K562 (cell line): ENCODE measurements around the gene FN3K.

Experiments used
- ARHGAP35 ChIP-seq: fragments of 450-650 bp; IDR thresholded peaks from 2 replicates; pipeline ENCODE4 v1.6.1; 2018; ENCODE audit not compliant: partially characterized antibody
- CHD2 ChIP-seq: IDR thresholded peaks from 2 replicates; pipeline ENCODE4 v1.6.1; 2011; ENCODE audit warnings: low read depth, low read length
- FOS ChIP-seq: IDR thresholded peaks from 3 replicates; pipeline ENCODE4 v1.6.1; 2011; ENCODE audit not compliant: insufficient read length; ENCODE audit errors: extremely low read depth
- HDAC8 ChIP-seq: fragments of 450-650 bp; IDR thresholded peaks from 2 replicates; pipeline ENCODE4 v1.6.1; 2016; ENCODE audit warnings: mild to moderate bottlenecking, missing genetic modification characterization, moderate library complexity, missing compliant biosample characterization
- RAD21 ChIP-seq, 2 experiments: fragments of 250-450 bp in 1 of 2; fragments of 450-650 bp in 1 of 2; sonication (Bioruptor Pico) in 1 of 2; formaldehyde crosslinking in 1 of 2; IDR thresholded peaks in 1 of 2; conservative IDR thresholded peaks in 1 of 2; 2 replicates each; pipeline versions ENCODE4 v1.4.0 to v1.8.0; 2020 to 2022; ENCODE audit warnings: mild to moderate bottlenecking in 2 of 2, moderate library complexity in 1 of 2
- SMAD1 ChIP-seq: fragments of 150-350 bp; IDR thresholded peaks from 2 replicates; pipeline ENCODE4 v1.6.1; 2014; ENCODE audit warnings: low read length, low read depth; ENCODE audit not compliant: partially characterized antibody
- ZNF696 ChIP-seq: fragments of 250-450 bp; sonication (Bioruptor Pico); conservative IDR thresholded peaks from 2 replicates; pipeline ENCODE4 v1.4.0; 2020; ENCODE audit warnings: mild to moderate bottlenecking, moderate library complexity
- ZNF830 ChIP-seq: fragments of 250-450 bp; sonication (Bioruptor Pico); IDR thresholded peaks from 2 replicates; pipeline ENCODE4 v1.5.0; 2021; ENCODE audit warnings: mild to moderate bottlenecking
- TF ChIP-seq, protein P1 (sequence below), 3 experiments: IDR thresholded peaks in 2 of 3; conservative IDR thresholded peaks in 1 of 3; 2 replicates each; pipeline ENCODE4 v1.5.1; 2011 to 2012; ENCODE audit warnings: low read length in 3 of 3, mild to moderate bottlenecking in 3 of 3, control low read depth in 2 of 3, improper control_type of control experiment in 1 of 3, inconsistent platforms in 1 of 3, low read depth in 1 of 3, mixed read lengths in 1 of 3, moderate library complexity in 1 of 3; ENCODE audit not compliant: insufficient read depth in 2 of 3
- TF ChIP-seq, protein P2 (sequence below): sonication (generic); formaldehyde crosslinking; IDR thresholded peaks from 2 replicates; pipeline ENCODE4 v1.8.0; 2022; ENCODE audit warnings: missing genetic modification reagents, mild to moderate bottlenecking, borderline replicate concordance

DNA sequence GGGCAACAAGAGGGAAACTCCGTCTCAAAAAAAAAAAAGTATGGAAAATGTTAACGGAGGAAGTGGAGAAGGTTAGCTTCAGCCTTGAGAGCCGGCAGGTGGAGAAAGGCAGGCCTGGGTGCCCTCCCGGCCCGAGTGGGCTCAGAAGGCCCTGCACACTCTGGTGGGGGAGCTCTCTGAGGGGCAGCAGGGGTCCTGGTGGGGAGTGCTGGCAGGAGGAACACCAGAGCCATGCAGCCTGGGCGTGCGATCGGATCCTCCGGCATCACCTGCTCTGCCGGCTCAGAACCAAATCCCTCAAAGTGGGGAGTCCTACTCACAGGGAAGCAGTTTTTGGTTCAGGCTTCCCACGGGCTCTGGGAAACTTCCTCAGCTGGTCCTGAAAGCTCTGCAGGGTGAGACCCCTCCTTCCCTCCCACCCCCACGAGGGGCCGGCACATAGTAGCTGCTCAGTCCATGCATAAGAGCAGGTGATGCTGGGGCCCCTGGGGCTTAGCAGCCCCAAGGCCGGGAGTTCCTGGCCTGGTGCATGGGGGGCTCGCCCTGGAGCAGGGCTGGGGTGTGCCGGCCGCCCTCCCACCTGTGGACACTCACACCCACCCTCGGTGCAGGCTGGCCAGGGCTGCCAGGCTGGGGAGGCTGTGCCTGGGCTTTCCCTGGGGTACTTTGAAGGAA is 1.2 kb downstream of the FN3K start:
- TF ChIP-seq, protein P1, sequence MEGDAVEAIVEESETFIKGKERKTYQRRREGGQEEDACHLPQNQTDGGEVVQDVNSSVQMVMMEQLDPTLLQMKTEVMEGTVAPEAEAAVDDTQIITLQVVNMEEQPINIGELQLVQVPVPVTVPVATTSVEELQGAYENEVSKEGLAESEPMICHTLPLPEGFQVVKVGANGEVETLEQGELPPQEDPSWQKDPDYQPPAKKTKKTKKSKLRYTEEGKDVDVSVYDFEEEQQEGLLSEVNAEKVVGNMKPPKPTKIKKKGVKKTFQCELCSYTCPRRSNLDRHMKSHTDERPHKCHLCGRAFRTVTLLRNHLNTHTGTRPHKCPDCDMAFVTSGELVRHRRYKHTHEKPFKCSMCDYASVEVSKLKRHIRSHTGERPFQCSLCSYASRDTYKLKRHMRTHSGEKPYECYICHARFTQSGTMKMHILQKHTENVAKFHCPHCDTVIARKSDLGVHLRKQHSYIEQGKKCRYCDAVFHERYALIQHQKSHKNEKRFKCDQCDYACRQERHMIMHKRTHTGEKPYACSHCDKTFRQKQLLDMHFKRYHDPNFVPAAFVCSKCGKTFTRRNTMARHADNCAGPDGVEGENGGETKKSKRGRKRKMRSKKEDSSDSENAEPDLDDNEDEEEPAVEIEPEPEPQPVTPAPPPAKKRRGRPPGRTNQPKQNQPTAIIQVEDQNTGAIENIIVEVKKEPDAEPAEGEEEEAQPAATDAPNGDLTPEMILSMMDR (IDR thresholded peaks at IDR 0.05 in 2 of 3, conservative IDR thresholded peaks at IDR 0.05 in 1 of 3; ENCODE audit: insufficient read depth in 2 of 3, low read depth in 1 of 3, low read length in 3 of 3) = no peak
- TF ChIP-seq, protein P2, sequence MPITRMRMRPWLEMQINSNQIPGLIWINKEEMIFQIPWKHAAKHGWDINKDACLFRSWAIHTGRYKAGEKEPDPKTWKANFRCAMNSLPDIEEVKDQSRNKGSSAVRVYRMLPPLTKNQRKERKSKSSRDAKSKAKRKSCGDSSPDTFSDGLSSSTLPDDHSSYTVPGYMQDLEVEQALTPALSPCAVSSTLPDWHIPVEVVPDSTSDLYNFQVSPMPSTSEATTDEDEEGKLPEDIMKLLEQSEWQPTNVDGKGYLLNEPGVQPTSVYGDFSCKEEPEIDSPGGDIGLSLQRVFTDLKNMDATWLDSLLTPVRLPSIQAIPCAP = no peak
- TF ChIP-seq HDAC8 (tag) = no peak
- TF ChIP-seq ZNF696 (CRISPR knock-in tag) = no peak
- no peak for TF ChIP-seq ARHGAP35
- TF ChIP-seq FOS = no peak
- TF ChIP-seq ZNF830 (CRISPR knock-in tag) = no peak
- no peak for TF ChIP-seq SMAD1
- no peak for TF ChIP-seq CHD2
- TF ChIP-seq RAD21 (CRISPR knock-in tag; conservative IDR thresholded peaks at IDR 0.05 in 1 of 2, IDR thresholded peaks at IDR 0.05 in 1 of 2) = no peak
